ENCODE measurements around the gene CAPZB. TPM values are rescaled to one million over a fixed set of nuclear protein-coding genes. Genes with fewer than 3 reads are reported as not detected.

CAPZB gene
- total and polyA plus RNA-seq, 11 donors: 77.8 to 348 (median 237) TPM

DNA sequence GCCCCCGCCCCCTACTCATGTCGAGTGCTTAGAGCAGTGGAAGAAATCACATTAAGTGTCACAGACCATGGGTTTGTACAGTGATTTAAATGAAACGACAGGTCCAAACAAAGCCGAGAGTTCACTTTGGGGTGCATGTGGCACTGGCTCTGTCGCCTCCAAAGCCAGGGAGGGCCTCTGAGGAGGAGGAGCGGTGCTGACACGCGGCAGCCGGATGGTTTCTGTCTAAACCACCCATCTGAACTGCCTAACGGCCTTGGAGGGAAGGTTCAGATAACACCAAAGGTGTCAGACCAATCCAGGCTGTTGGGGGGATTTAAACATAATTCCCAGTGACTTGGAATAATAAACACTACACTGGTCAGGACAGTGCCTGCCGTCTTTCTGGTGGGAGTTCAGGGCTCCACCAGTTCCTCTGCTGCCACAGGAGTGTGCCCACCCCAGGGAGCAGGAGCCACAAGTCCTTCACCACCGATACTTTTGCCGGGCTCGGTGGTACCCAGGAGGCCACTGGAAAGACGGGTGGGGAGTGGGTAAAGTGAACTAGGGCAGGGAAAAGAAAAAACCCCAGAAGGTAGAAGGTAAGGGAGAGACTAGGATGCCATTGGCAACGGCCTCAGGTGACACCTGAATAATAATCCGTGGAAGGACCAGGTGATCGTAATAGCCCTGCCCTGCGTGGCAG, 95.0 kb downstream of the CAPZB start:
- H3K4me1 ChIP-seq: peaks cover 10 to 81% (median 57%) of the 10 kb centered on the region in 12 donors
- WGBS, 4 donors: 60 to 74% (median 70%) methylated on average over 19 of the region's 19 CpGs
- intact Hi-C loops (cut with DNase I): loop anchor here (2.0 to 10.0 kb wide), 10 partner anchors 47 to 262 kb away; partner anchors contain the start of gene CAPZB (in 3 of the 10)
- peak overlapping the region in 6 of 12 donors; percentile 4 to 38 (median 26) for H3K4me3 ChIP-seq
- ATAC-seq: peak in 2 of 4 donors; percentile 33 to 41
- H3K27me3 ChIP-seq: no peaks in the 10 kb centered on the region
- H3K9me3 ChIP-seq: no peaks in the 10 kb centered on the region
- peaks cover 0 to 21% (median 2%) of the 10 kb centered on the region in 9 donors for H3K36me3 ChIP-seq
- DNase-seq: no peak
- peak overlapping the region; percentile 47 to 84 (median 72) for H3K27ac ChIP-seq
- no peak for TF ChIP-seq POLR2A (IDR thresholded peaks at IDR 0.05)
- TF ChIP-seq, protein P1, sequence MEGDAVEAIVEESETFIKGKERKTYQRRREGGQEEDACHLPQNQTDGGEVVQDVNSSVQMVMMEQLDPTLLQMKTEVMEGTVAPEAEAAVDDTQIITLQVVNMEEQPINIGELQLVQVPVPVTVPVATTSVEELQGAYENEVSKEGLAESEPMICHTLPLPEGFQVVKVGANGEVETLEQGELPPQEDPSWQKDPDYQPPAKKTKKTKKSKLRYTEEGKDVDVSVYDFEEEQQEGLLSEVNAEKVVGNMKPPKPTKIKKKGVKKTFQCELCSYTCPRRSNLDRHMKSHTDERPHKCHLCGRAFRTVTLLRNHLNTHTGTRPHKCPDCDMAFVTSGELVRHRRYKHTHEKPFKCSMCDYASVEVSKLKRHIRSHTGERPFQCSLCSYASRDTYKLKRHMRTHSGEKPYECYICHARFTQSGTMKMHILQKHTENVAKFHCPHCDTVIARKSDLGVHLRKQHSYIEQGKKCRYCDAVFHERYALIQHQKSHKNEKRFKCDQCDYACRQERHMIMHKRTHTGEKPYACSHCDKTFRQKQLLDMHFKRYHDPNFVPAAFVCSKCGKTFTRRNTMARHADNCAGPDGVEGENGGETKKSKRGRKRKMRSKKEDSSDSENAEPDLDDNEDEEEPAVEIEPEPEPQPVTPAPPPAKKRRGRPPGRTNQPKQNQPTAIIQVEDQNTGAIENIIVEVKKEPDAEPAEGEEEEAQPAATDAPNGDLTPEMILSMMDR (IDR thresholded peaks at IDR 0.05): no peak

DNA sequence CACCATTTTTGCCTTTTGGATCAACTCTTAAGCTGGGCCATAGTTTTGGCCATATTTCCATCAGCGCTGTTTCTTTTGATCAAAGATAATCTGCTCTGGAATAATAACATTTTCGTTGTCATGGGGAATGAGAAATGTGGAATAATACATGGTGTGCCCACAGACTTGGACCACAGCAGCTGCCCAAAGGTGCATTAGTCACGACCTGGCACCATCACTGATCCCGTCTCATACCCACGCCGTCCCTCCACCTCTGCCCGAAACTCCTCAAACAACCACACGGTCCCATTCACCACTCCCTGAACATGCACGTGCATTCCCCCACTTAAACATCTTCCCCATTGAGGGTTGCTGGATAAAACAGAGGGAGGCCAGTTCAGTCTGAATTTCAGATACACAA, 96.4 kb downstream of the CAPZB start:
- WGBS, 4 donors: 93 to 97% (median 95%) methylated on average over 9 of the region's 9 CpGs
- Histone ChIP-seq H3K27ac (no peak overlapping the region), H3K9me3 (no peaks in the 10 kb centered on the region), H3K4me3 (no peak overlapping the region), H3K4me1 (peaks cover 10 to 92% (median 67%) of the 10 kb centered on the region in 12 donors), H3K36me3 (peaks cover 0 to 24% (median 11%) of the 10 kb centered on the region in 9 donors), H3K27me3 (no peaks in the 10 kb centered on the region)
- intact Hi-C loops (cut with DNase I): loop anchor here in 2 of 10 donors (5.0 kb wide), 2 partner anchors 47 to 93 kb away; no protein-coding TSS in a partner anchor
- ATAC-seq (no peak), DNase-seq (no peak)
- no peak for TF ChIP-seq POLR2A (IDR thresholded peaks at IDR 0.05)
- TF ChIP-seq, protein P1 (IDR thresholded peaks at IDR 0.05): no peak

DNA sequence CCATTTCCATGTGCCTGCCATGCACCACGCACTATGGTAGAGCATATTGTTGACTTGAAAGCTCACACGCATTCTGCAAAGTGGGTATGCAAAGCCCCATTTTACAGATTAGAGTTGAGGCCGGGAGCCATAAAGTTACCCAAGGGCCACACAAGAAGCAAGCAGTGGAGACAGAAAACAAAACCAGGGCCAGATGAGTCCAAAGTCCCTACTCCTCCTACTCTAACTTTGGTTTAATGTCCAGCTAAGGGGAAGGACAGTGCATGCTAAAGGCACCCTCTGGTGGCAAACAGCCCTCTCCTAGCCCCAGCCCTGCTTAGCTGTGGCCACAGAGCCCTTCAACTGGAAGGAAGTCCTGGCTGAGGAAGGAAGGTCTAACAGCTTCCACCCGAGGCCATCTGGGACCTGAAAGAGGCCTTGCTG, 98.3 kb downstream of the CAPZB start:
- Histone ChIP-seq H3K27me3 (no peaks in the 10 kb centered on the region), H3K4me1 (peaks cover 10 to 77% (median 57%) of the 10 kb centered on the region in 12 donors), H3K9me3 (no peaks in the 10 kb centered on the region), H3K4me3 (no peak overlapping the region), H3K36me3 (peaks cover 0 to 42% (median 20%) of the 10 kb centered on the region in 9 donors), H3K27ac (peak overlapping the region in 1 of 12 donors; percentile 45)
- no peak for TF ChIP-seq POLR2A (IDR thresholded peaks at IDR 0.05)
- TF ChIP-seq, protein P1 (IDR thresholded peaks at IDR 0.05): no peak
- DNase-seq: no peak
- intact Hi-C loops (cut with DNase I): loop anchor here in 2 of 10 donors (5.0 kb wide), 2 partner anchors 45 to 95 kb away; no protein-coding TSS in a partner anchor
- ATAC-seq: no peak
- WGBS, 4 donors: 80 to 91% (median 84%) methylated on average over 4 of the region's 4 CpGs

DNA sequence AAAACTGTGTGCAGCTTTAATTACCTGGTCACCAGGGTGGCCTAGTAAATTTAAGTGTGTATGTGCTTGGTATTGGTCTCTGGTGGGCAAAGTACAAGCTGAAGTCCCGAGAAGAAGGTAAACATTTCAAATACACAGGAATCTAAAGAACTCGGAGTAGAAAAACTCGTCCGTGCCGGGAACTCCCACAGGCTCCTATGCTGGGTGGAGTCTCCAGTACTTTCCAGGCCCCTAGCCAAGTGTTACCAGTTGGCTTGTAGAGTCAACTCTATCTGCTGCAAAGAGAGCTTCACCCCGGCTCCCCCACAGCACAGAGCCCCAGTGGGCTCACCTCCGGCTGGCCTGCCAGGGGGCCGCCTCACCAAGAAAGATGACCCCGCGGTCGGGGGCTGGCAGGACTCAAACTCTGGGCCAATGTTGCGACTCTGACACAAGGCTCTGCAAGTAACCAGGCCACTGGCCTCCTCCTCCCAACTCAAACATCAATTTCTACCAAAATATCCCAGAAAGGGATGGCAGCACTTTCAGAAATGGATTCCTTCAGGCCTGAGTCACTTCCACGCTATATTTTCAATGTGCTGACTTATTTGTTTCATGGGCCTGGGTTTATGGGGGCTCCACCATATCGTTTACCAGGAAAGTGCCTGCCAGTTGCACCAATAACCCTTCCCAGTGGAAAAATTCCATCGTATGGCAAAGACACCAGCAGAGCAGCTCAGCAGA, 99.3 kb downstream of the CAPZB start:
- Histone ChIP-seq H3K4me3 (peak overlapping the region in 1 of 12 donors; percentile 22), H3K9me3 (no peaks in the 10 kb centered on the region), H3K4me1 (peaks cover 10 to 66% (median 47%) of the 10 kb centered on the region in 12 donors), H3K27ac (peak overlapping the region in 9 of 12 donors; percentile 15 to 64 (median 37)), H3K27me3 (no peaks in the 10 kb centered on the region), H3K36me3 (peaks cover 0 to 53% (median 30%) of the 10 kb centered on the region in 9 donors)
- no peak for TF ChIP-seq POLR2A (IDR thresholded peaks at IDR 0.05)
- TF ChIP-seq, protein P1 (IDR thresholded peaks at IDR 0.05): no peak
- DNase-seq (peak in 4 of 5 donors; percentile 67 to 81 (median 72)), ATAC-seq (peak; percentile 71 to 82 (median 77))
- WGBS, 4 donors: 30 to 48% (median 44%) methylated on average over 15 of the region's 15 CpGs
- intact Hi-C loops (cut with DNase I): loop anchor here in 2 of 10 donors (5.0 kb wide), 2 partner anchors 44 to 96 kb away; no protein-coding TSS in a partner anchor
